COLO668 (cell line): ENCODE data around the gene NTN3.
"Not testable (repeated sequence)": the region's sequence is repeated elsewhere in the genome, so short reads cannot be mapped to it uniquely, and the experiment has no call there.

Experiments
- DNase-seq: peaks from one replicate; lab custom pipeline; 2025; ENCODE audit not compliant: unreplicated experiment; lab: John Stamatoyannopoulos, UW

Gene NTN3

GRCh38 chr16:2439598-2439997, 31.5 kb upstream of the NTN3 start:
- no peak for DNase-seq

- DNase-seq: not testable (repeated sequence)
Observed at GRCh38 chr16:2441143-2441804, 29.8 kb upstream of the NTN3 start.

- no peak for DNase-seq
Observed at GRCh38 chr16:2443555-2443954, 27.5 kb upstream of the NTN3 start.

GRCh38 chr16:2447920-2448583, 23.0 kb upstream of the NTN3 start:
- DNase-seq: no peak

- DNase-seq: no peak
Observed at GRCh38 chr16:2449118-2449517, 22.0 kb upstream of the NTN3 start.

GRCh38 chr16:2450535-2450934, 20.6 kb upstream of the NTN3 start:
- no peak for DNase-seq

- DNase-seq: no peak
Observed at GRCh38 chr16:2450975-2451381, 20.1 kb upstream of the NTN3 start.

- no peak for DNase-seq
Observed at GRCh38 chr16:2451851-2452320, 19.2 kb upstream of the NTN3 start.

- no peak for DNase-seq
Observed at GRCh38 chr16:2452650-2453049, 18.4 kb upstream of the NTN3 start.

GRCh38 chr16:2455081-2455845, 15.8 kb upstream of the NTN3 start:
- no peak for DNase-seq

GRCh38 chr16:2456551-2457153, 14.4 kb upstream of the NTN3 start:
- DNase-seq: no peak

- DNase-seq: no peak
Observed at GRCh38 chr16:2457267-2457666, 13.8 kb upstream of the NTN3 start.

- no peak for DNase-seq
Observed at GRCh38 chr16:2457946-2458345, 13.2 kb upstream of the NTN3 start.

GRCh38 chr16:2458887-2459646, 12.0 kb upstream of the NTN3 start:
- no peak for DNase-seq

- DNase-seq: peak; percentile 98
Observed at GRCh38 chr16:2459647-2460390, 11.3 kb upstream of the NTN3 start, which contains the start of gene TEDC2. Gene TEDC2, plus strand, starts transcription at chr16:2460109. Its CDS starts 36 bp downstream, at chr16:2460145.

- DNase-seq: no peak
Observed at GRCh38 chr16:2460391-2460713, 10.7 kb upstream of the NTN3 start.

GRCh38 chr16:2460916-2461315, 10.2 kb upstream of the NTN3 start:
- no peak for DNase-seq

GRCh38 chr16:2462031-2462866, 8.8 kb upstream of the NTN3 start:
- DNase-seq: no peak

- DNase-seq: no peak
Observed at GRCh38 chr16:2464333-2464732, 6.8 kb upstream of the NTN3 start.
